ENCODE results near the gene ZNF205.

Gene ZNF205

GRCh38 chr16:3147046-3147756, 34.8 kb downstream of the ZNF205 start:
- TF ChIP-seq SIN3A (IDR thresholded peaks at IDR 0.05; ENCODE audit: borderline replicate concordance, insufficient read depth, low read length) (no peak), REST (IDR thresholded peaks at IDR 0.05; ENCODE audit: insufficient read depth in 1 of 2, low read depth in 2 of 2, low read length in 2 of 2) (no peak)

DNA sequence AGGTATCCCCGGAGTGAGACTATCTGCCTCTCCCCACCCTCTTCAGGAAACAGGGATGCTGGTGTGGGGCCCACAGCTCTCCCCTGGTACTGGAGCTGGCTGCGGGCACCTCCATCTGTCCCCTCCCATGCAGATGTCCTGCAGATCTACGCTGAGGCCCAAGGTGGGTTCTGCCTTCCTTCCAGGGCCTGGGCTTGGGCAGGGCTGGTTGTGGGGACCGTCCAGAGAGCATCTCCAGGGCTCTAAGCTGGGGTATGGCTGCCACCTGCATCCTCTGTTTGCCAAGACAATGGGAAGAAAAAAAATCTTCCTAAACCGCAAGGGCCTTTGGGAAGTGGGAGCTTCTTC, 35.3 kb downstream of the ZNF205 start:
- no peak for TF ChIP-seq SIN3A (IDR thresholded peaks at IDR 0.05; ENCODE audit: borderline replicate concordance, insufficient read depth, low read length)
- TF ChIP-seq REST (IDR thresholded peaks at IDR 0.05; ENCODE audit: insufficient read depth in 1 of 2, low read depth in 2 of 2, low read length in 2 of 2) = no peak
- no peak for TF ChIP-seq TAF1 (IDR thresholded peaks at IDR 0.05; ENCODE audit: borderline replicate concordance, insufficient read depth, low read length)
- TF ChIP-seq FOXP2 (optimal IDR thresholded peaks at IDR 0.05; ENCODE audit: borderline replicate concordance, extremely low read depth, extremely low read length, insufficient read depth) = no peak
- no peak for TF ChIP-seq POLR2AphosphoS5 (IDR thresholded peaks at IDR 0.05; ENCODE audit: low read depth, low read length)

DNA sequence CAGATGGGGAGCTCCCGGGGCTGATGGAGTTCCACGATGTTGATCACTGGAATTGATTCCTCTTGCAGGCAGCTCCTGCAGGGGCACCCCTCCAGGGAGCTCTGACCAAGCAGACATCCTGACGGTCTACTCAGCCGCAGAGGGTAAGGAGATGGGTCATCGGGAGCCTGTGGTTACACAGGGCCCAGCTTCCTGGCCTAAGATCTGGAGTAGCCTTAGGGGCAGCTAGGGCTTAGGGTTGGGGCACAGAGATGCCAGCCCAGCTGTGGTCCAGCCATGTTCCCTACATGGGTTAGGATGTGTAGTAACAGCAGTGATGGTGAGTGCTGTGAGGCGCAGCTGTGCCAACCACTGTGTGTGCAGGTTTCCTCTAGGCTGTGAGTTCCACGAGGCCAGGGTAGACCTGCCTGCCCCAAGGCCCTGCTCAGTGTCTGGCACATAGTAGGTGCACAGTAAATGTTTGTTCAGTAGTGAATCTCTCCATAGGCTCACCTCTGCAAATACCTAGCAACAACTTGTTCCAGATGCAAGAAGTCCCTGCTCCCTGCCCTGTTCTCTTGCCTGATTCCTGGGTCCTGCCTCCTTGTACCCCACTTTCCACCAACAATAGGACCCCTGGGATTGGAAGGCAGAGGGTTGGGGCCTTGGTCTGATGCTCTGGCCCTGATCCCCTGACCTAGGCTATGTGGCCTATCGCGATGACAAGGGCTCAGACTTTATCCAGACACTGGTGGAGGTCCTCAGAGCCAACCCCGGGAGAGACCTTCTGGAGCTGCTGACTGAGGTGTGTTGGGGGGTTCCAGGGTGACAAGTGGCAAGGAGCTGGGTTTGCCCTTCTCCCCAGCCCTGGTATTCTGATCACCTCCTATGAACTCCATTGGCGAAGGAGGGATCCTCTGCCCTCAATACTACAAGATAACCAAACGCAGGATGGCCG, 36.1 kb downstream of the ZNF205 start:
- TF ChIP-seq REST (IDR thresholded peaks at IDR 0.05; ENCODE audit: insufficient read depth in 1 of 2, low read depth in 2 of 2, low read length in 2 of 2) = no peak
- TF ChIP-seq SIN3A (IDR thresholded peaks at IDR 0.05; ENCODE audit: borderline replicate concordance, insufficient read depth, low read length) = no peak
- no peak for TF ChIP-seq FOXP2 (optimal IDR thresholded peaks at IDR 0.05; ENCODE audit: borderline replicate concordance, extremely low read depth, extremely low read length, insufficient read depth)
- no peak for TF ChIP-seq POLR2AphosphoS5 (IDR thresholded peaks at IDR 0.05; ENCODE audit: low read depth, low read length)
- no peak for TF ChIP-seq TAF1 (IDR thresholded peaks at IDR 0.05; ENCODE audit: borderline replicate concordance, insufficient read depth, low read length)

DNA sequence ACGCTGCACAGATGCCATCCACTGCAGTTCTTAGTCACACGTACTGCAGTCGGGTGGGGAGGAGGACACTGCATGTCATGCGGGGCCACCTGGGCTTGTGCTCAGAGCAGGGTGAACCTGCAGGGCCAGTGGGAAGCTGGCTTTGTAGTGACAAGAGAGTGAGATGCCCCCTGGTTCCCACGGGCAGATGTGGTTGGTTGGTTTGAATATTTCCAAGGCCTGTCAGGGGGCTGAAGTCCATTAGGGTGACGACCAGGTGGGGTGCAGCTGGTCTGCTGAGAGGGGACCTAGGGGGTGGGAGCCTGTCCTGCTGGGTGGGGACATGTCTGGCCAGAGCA, 36.8 kb downstream of the ZNF205 start:
- TF ChIP-seq REST (IDR thresholded peaks at IDR 0.05; ENCODE audit: insufficient read depth in 1 of 2, low read depth in 2 of 2, low read length in 2 of 2) (no peak), SIN3A (IDR thresholded peaks at IDR 0.05; ENCODE audit: borderline replicate concordance, insufficient read depth, low read length) (no peak), POLR2AphosphoS5 (IDR thresholded peaks at IDR 0.05; ENCODE audit: low read depth, low read length) (no peak), TAF1 (IDR thresholded peaks at IDR 0.05; ENCODE audit: borderline replicate concordance, insufficient read depth, low read length) (no peak), FOXP2 (optimal IDR thresholded peaks at IDR 0.05; ENCODE audit: borderline replicate concordance, extremely low read depth, extremely low read length, insufficient read depth) (no peak)

Measured in PFSK-1 (cell line).